Vagina (tissue), 2 donors: Measurements from ENCODE around the gene NCAN.

ENCODE experiments used
- POLR2A ChIP-seq, 2 donors: fragments of 450-650 bp; IDR thresholded peaks; one replicate each; pipeline ENCODE4 v1.6.1; 2017; ENCODE audit warnings: antibody characterized with exemption in 2 of 2, mild to moderate bottlenecking in 2 of 2, moderate library complexity in 2 of 2
- POLR2AphosphoS5 ChIP-seq, 2 donors: sonication (generic); formaldehyde crosslinking; IDR thresholded peaks; one replicate each; pipeline ENCODE4 v1.9.0; 2017; ENCODE audit warnings: antibody characterized with exemption in 2 of 2, mild to moderate bottlenecking in 2 of 2, low read depth in 1 of 2; ENCODE audit not compliant: insufficient read depth in 1 of 2
- TF ChIP-seq, protein P1 (sequence below), 3 experiments: fragments of 450-650 bp in 2 of 3; fragments of 200-600 bp in 1 of 3; sonication (generic) in 1 of 3; IDR thresholded peaks; one replicate each; pipeline ENCODE4 v1.5.1; 2017 to 2019; ENCODE audit warnings: antibody characterized with exemption in 3 of 3, mild to moderate bottlenecking in 2 of 3, moderate library complexity in 2 of 3

DNA sequence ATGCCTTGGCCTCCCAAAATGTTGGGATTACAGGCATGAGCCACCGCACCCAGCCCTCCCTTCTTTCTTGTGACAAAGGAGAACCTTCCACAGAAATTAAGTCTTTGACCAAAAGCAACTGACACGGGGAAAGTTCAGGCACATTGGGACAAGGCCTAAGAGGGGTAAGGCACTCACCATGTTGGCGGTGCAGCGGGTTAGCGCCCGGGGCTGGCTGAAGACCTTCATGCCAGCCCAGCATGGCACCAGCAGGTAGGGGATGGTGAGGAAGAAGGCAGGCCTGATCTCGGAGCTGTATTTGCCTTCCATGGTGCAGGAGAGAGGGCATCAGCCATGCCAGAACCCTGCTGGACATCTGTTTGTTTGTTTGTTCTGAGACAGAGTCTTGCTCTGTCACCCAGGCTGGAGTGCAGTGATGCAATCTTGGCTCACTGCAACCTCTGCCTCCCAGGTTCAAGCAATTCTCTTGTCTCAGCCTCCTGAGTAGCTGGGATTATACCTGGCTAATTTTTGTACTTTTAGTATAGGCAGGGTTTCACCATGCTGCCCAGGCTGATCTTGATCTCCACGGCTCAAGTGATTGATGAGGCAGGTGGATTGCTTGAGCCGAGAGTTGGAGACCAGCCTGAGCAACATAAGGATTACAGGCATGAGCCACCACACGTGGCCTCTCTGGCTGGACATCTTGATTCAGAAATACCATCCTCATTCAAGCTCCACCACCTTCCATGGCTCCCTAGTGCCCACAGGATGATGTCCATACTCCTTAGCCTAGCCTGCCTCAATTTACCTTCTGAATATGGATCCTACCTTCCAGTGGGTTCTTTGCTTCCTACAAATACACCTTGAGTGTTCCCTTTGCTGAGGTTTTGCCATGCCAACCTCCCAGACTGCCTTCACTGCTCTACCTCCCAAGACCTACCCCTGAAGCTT, 57.0 kb downstream of the NCAN start:
- TF ChIP-seq POLR2A (IDR thresholded peaks at IDR 0.05) (no peak), POLR2AphosphoS5 (IDR thresholded peaks at IDR 0.05; ENCODE audit: insufficient read depth in 1 of 2, low read depth in 1 of 2) (no peak)
- TF ChIP-seq, protein P1, sequence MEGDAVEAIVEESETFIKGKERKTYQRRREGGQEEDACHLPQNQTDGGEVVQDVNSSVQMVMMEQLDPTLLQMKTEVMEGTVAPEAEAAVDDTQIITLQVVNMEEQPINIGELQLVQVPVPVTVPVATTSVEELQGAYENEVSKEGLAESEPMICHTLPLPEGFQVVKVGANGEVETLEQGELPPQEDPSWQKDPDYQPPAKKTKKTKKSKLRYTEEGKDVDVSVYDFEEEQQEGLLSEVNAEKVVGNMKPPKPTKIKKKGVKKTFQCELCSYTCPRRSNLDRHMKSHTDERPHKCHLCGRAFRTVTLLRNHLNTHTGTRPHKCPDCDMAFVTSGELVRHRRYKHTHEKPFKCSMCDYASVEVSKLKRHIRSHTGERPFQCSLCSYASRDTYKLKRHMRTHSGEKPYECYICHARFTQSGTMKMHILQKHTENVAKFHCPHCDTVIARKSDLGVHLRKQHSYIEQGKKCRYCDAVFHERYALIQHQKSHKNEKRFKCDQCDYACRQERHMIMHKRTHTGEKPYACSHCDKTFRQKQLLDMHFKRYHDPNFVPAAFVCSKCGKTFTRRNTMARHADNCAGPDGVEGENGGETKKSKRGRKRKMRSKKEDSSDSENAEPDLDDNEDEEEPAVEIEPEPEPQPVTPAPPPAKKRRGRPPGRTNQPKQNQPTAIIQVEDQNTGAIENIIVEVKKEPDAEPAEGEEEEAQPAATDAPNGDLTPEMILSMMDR (IDR thresholded peaks at IDR 0.05): no peak
